Measurements from ENCODE around the gene CRIP2. TPM values are rescaled to one million over a fixed set of nuclear protein-coding genes. Genes with fewer than 3 reads are reported as not detected.

CRIP2 gene
- total and polyA plus RNA-seq, 2 of the 13 experiments (the other 11 are each of a cell fraction or from before 2014, with no cell fraction given): 31.6 to 37.9 TPM

- TF ChIP-seq E2F1 (CRISPR knock-in tag; IDR thresholded peaks at IDR 0.05): no peak
- no peak for TF ChIP-seq ZSCAN31 (CRISPR knock-in tag; IDR thresholded peaks at IDR 0.05; ENCODE audit: low read depth)
- no peak for TF ChIP-seq GLI4 (CRISPR knock-in tag; IDR thresholded peaks at IDR 0.05; ENCODE audit: borderline replicate concordance)
- TF ChIP-seq GATAD1 (CRISPR knock-in tag; IDR thresholded peaks at IDR 0.05): no peak
- no peak for TF ChIP-seq ADNP (CRISPR knock-in tag; IDR thresholded peaks at IDR 0.05)
- peak; percentile 78 for TF ChIP-seq ARID5B (CRISPR knock-in tag; IDR thresholded peaks at IDR 0.05)
- no peak for TF ChIP-seq E2F2 (CRISPR knock-in tag; IDR thresholded peaks at IDR 0.05; ENCODE audit: borderline replicate concordance)
- TF ChIP-seq AGO2 (optimal IDR thresholded peaks at IDR 0.05; ENCODE audit: low read depth, low read length): no peak
- no peak for TF ChIP-seq ATF1 (CRISPR knock-in tag; IDR thresholded peaks at IDR 0.05)
- TF ChIP-seq JUNB (CRISPR knock-in tag; IDR thresholded peaks at IDR 0.05; ENCODE audit: borderline replicate concordance): no peak
- TF ChIP-seq ATF5 (CRISPR knock-in tag; IDR thresholded peaks at IDR 0.05; ENCODE audit: low read depth): no peak
- TF ChIP-seq ZNF609 (CRISPR knock-in tag; IDR thresholded peaks at IDR 0.05; ENCODE audit: borderline replicate concordance): peak; percentile 47; the same call in 1 of the 2 replicates
- no peak for TF ChIP-seq MATR3 (CRISPR knock-in tag; IDR thresholded peaks at IDR 0.05)
- TF ChIP-seq PATZ1 (CRISPR knock-in tag; IDR thresholded peaks at IDR 0.05): peak; percentile 100
These were observed 21.6 kb downstream of the CRIP2 start (continued) for GRCh38 chr14:105495990-105496830.

Measured in HepG2 (cell line).